Liver (tissue), 9 donors: Measurements from ENCODE around the gene ORC6. TPM values are rescaled to one million over a fixed set of nuclear protein-coding genes. Genes with fewer than 3 reads are reported as not detected.

Experiments
- DNase-seq: peaks from one replicate; pipeline ENCODE4 v3.0.0-alpha.2; 2017; ENCODE audit warnings: low spot score
- H3K27ac ChIP-seq, 2 donors: one replicate each; pipeline ENCODE4 v1.7.0; 2013; ENCODE audit warnings: inconsistent platforms in 2 of 2, low read length in 2 of 2, control low read depth in 1 of 2, low read depth in 1 of 2, mild to moderate bottlenecking in 1 of 2
- H3K27me3 ChIP-seq, 4 donors: one replicate each; pipeline versions ENCODE4 v1.6.1 to v1.7.0; 2013; ENCODE audit warnings: low read length in 3 of 4, inconsistent platforms in 1 of 4, mild to moderate bottlenecking in 1 of 4, moderate library complexity in 1 of 4; ENCODE audit not compliant: control insufficient read depth in 4 of 4, insufficient read depth in 4 of 4
- H3K36me3 ChIP-seq, 4 donors: one replicate each; pipeline versions ENCODE4 v1.6.1 to v1.7.0; 2013; ENCODE audit warnings: low read length in 3 of 4, mild to moderate bottlenecking in 3 of 4, low read depth in 1 of 4, moderate library complexity in 1 of 4; ENCODE audit not compliant: control insufficient read depth in 4 of 4, insufficient read depth in 3 of 4
- H3K4me1 ChIP-seq, 4 donors: one replicate each; pipeline versions ENCODE4 v1.6.1 to v1.7.0; 2013; ENCODE audit warnings: low read length in 3 of 4, mild to moderate bottlenecking in 3 of 4, moderate library complexity in 1 of 4; ENCODE audit not compliant: control insufficient read depth in 4 of 4, insufficient read depth in 4 of 4
- H3K4me3 ChIP-seq, 3 donors: one replicate each; pipeline versions ENCODE4 v1.6.1 to v1.7.0; 2013; ENCODE audit warnings: low read length in 3 of 3, control low read depth in 1 of 3, low read depth in 1 of 3, mild to moderate bottlenecking in 1 of 3
- H3K9ac ChIP-seq, 2 donors: one replicate each; pipeline ENCODE4 v1.7.0; 2013; ENCODE audit warnings: low read length in 2 of 2, mild to moderate bottlenecking in 2 of 2, moderate library complexity in 2 of 2, control low read depth in 1 of 2, low read depth in 1 of 2
- H3K9me3 ChIP-seq, 4 donors: one replicate each; pipeline versions ENCODE4 v1.6.1 to v1.7.0; 2013; ENCODE audit warnings: low read length in 3 of 4; ENCODE audit not compliant: control insufficient read depth in 4 of 4
- CTCF ChIP-seq: fragments of 150-350 bp; IDR thresholded peaks from 2 replicates; pipeline ENCODE4 v1.5.1; 2017; ENCODE audit warnings: improper control_type of control experiment, low read depth, low read length; ENCODE audit not compliant: missing input control
- EGR1 ChIP-seq, 2 donors: IDR thresholded peaks; 2 replicates each; pipeline ENCODE4 v1.6.1; 2016 to 2018; ENCODE audit warnings: antibody characterized with exemption in 2 of 2, low read depth in 2 of 2
- FOXA1 ChIP-seq: IDR thresholded peaks from 2 replicates; pipeline ENCODE4 v1.6.1; 2016; ENCODE audit warnings: antibody characterized with exemption
- FOXA2 ChIP-seq: IDR thresholded peaks from 2 replicates; pipeline ENCODE4 v1.6.1; 2016; ENCODE audit warnings: antibody characterized with exemption
- HNF4A ChIP-seq, 2 donors: conservative IDR thresholded peaks; 2 replicates each; pipeline ENCODE4 v1.6.1; 2016; ENCODE audit warnings: antibody characterized with exemption in 2 of 2, mild to moderate bottlenecking in 2 of 2
- HNF4G ChIP-seq: IDR thresholded peaks from 2 replicates; pipeline ENCODE4 v1.6.1; 2016; ENCODE audit warnings: antibody characterized with exemption
- JUND ChIP-seq, 2 donors: IDR thresholded peaks; 2 replicates each; pipeline ENCODE4 v1.6.1; 2016; ENCODE audit warnings: antibody characterized with exemption in 2 of 2
- NR2F2 ChIP-seq: IDR thresholded peaks from 2 replicates; pipeline ENCODE4 v1.6.1; 2016; ENCODE audit warnings: antibody characterized with exemption
- REST ChIP-seq: IDR thresholded peaks from 2 replicates; pipeline ENCODE4 v1.6.1; 2016; ENCODE audit warnings: antibody characterized with exemption, mild to moderate bottlenecking
- RXRA ChIP-seq, 2 donors: IDR thresholded peaks; 2 replicates each; pipeline ENCODE4 v1.6.1; 2017 to 2018; ENCODE audit warnings: antibody characterized with exemption in 2 of 2, mild to moderate bottlenecking in 1 of 2
- SP1 ChIP-seq: IDR thresholded peaks from 2 replicates; pipeline ENCODE4 v1.6.1; 2018; ENCODE audit warnings: antibody characterized with exemption, mild to moderate bottlenecking
- TAF1 ChIP-seq: conservative IDR thresholded peaks from 2 replicates; pipeline ENCODE4 v1.6.1; 2016; ENCODE audit warnings: antibody characterized with exemption, mild to moderate bottlenecking
- YY1 ChIP-seq: IDR thresholded peaks from 2 replicates; pipeline ENCODE4 v1.6.1; 2016; ENCODE audit warnings: antibody characterized with exemption, mild to moderate bottlenecking
- WGBS: extraction: QIAGEN DNeasy Blood & Tissue Kit; methylation state at CpG from one replicate; pipeline ENCODE4 v1.1.7; 2013; 5-methylcytosine and 5-hydroxymethylcytosine counted together
- polyA plus RNA-seq, 2 donors: library from polyadenylated mRNA; stranded (reverse) in 1 of 2; unstranded in 1 of 2; fragments of 200-250 nt in 1 of 2; fragments of >200 nt in 1 of 2; fragmentation: Nextera tagmentation in 1 of 2; extraction: Ambion mirVana in 1 of 2; gene quantifications; one replicate each; pipeline versions ENCODE4 v1.2.1 to v1.2.3, GENCODE V29; 2013 to 2015
- total RNA-seq, 2 donors: library from RNA; depleted of rRNA; stranded (reverse); fragments of >200 nt; gene quantifications; one replicate each; pipeline ENCODE4 v1.2.3, GENCODE V29; 2014
- TF ChIP-seq, protein P1 (sequence below): IDR thresholded peaks from 2 replicates; pipeline ENCODE4 v1.6.1; 2016; ENCODE audit warnings: antibody characterized with exemption
- TF ChIP-seq, protein P2 (sequence below): IDR thresholded peaks from 2 replicates; pipeline ENCODE4 v1.6.1; 2016; ENCODE audit warnings: antibody characterized with exemption
- TF ChIP-seq, protein P3 (sequence below): IDR thresholded peaks from 2 replicates; pipeline ENCODE4 v1.6.1; 2016; ENCODE audit warnings: antibody characterized with exemption
- donor health status: healthy.
- donor health status: healthy.
- donor health status: healthy.
- donor health status: healthy.
- donor health status: healthy.

ORC6 gene
- total and polyA plus RNA-seq, 4 donors, result 0.56 to 16.8 (median 0.98) TPM

DNA sequence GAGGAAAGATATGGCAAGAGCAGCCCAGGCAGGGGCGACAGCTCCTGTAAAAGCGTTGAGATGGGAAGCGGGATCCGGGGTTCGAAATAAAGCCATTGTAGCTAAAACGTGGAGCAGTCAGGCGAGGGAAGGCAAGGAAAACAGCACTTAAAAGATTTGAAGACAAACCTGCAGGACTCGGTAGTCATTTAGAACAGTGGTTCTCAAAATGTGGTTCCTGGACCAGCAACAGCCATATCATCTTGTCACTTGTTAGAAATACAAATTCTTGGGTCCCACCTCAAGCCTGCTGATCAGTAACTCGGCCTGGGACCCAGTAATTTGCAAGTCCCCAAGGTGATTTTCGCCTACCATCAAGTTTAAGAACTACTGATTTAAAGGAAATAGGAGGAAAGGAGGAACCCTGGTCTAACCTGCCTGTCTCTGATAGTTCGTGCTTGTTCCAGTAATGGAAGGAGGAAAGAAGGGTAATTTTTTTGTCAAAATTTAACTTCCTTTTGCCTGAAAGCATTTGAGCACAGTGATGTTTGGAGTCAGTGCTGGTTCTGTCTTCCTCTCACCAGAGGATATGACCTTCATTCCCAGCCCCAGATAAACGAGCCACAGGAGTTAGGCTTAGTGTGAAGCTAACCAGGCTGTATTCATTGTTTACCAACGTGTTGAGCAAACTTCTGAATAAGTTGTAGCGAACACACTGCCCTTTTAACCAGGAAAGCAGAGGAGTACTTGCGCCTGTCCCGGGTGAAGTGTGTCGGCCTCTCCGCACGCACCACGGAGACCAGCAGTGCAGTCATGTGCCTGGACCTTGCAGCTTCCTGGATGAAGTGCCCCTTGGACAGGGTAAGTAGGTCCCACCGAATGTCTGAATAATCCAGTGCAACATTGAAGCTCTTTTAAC, 1.1 kb downstream of the ORC6 start:
- Histone ChIP-seq H3K27me3 (no peaks in the 10 kb centered on the region), H3K27ac (no peak overlapping the region), H3K9me3 (no peaks in the 10 kb centered on the region), H3K4me1 (peaks cover 4 to 29% (median 23%) of the 10 kb centered on the region in 4 donors), H3K36me3 (no peaks in the 10 kb centered on the region), H3K9ac (no peak overlapping the region), H3K4me3 (peak overlapping the region; percentile 12 to 88 (median 70))
- TF ChIP-seq SP1 (peak; percentile 23), FOXA1 (no peak), FOXA2 (no peak), EGR1 (IDR thresholded peaks at IDR 0.05; ENCODE audit: low read depth in 2 of 2) (no peak), NR2F2 (no peak), JUND (IDR thresholded peaks at IDR 0.05) (no peak), CTCF (no peak)
- 13% methylated on average over 21 of the region's 21 CpGs for WGBS
- DNase-seq, result no peak

GRCh38 chr16:46691726-46692125, 2.3 kb downstream of the ORC6 start:
- no peak overlapping the region for H3K4me3 ChIP-seq
- no peak for DNase-seq
- no peaks in the 10 kb centered on the region for H3K36me3 ChIP-seq
- no peak for TF ChIP-seq NR2F2
- no peak for TF ChIP-seq EGR1 (IDR thresholded peaks at IDR 0.05; ENCODE audit: low read depth in 2 of 2)
- TF ChIP-seq FOXA2, result no peak
- TF ChIP-seq YY1, result no peak
- no peak for TF ChIP-seq HNF4A (conservative IDR thresholded peaks at IDR 0.05)
- H3K9me3 ChIP-seq, result no peaks in the 10 kb centered on the region
- H3K27me3 ChIP-seq, result no peaks in the 10 kb centered on the region
- H3K27ac ChIP-seq, result no peak overlapping the region
- WGBS, result 72% methylated on average over 4 of the region's 4 CpGs
- no peak overlapping the region for H3K9ac ChIP-seq
- H3K4me1 ChIP-seq, result peaks cover 4 to 29% (median 23%) of the 10 kb centered on the region in 4 donors

DNA sequence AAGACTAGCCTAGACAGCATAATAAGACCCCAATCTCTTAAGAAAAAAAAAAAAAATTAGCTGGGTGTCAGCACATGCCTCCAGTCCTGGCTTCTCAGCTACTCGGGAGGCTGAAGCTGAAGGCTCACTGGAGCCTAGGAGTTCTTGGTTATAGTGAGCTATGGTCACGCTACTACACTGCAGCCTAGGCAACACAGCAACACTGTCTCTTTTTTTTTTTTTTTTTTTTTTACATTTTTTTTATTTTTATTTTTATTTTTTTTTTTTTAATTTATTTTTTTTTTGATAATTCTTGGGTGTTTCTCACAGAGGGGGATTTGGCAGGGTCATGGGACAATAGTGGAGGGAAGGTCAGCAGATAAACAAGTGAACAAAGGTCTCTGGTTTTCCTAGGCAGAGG, 4.1 kb downstream of the ORC6 start:
- H3K9me3 ChIP-seq, result no peaks in the 10 kb centered on the region
- no peaks in the 10 kb centered on the region for H3K27me3 ChIP-seq
- H3K36me3 ChIP-seq, result no peaks in the 10 kb centered on the region
- DNase-seq, result no peak
- H3K4me1 ChIP-seq, result peaks cover 4 to 15% (median 12%) of the 10 kb centered on the region in 4 donors
- no peak overlapping the region for H3K4me3 ChIP-seq
- no peak overlapping the region for H3K27ac ChIP-seq
- 99% methylated on average over 2 of the region's 2 CpGs for WGBS
- H3K9ac ChIP-seq, result no peak overlapping the region
- TF ChIP-seq YY1, result no peak
- TF ChIP-seq JUND (IDR thresholded peaks at IDR 0.05), result no peak
- TF ChIP-seq, protein P1, sequence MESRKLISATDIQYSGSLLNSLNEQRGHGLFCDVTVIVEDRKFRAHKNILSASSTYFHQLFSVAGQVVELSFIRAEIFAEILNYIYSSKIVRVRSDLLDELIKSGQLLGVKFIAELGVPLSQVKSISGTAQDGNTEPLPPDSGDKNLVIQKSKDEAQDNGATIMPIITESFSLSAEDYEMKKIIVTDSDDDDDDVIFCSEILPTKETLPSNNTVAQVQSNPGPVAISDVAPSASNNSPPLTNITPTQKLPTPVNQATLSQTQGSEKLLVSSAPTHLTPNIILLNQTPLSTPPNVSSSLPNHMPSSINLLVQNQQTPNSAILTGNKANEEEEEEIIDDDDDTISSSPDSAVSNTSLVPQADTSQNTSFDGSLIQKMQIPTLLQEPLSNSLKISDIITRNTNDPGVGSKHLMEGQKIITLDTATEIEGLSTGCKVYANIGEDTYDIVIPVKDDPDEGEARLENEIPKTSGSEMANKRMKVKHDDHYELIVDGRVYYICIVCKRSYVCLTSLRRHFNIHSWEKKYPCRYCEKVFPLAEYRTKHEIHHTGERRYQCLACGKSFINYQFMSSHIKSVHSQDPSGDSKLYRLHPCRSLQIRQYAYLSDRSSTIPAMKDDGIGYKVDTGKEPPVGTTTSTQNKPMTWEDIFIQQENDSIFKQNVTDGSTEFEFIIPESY, result no peak
- TF ChIP-seq CTCF, result no peak
- no peak for TF ChIP-seq HNF4A (conservative IDR thresholded peaks at IDR 0.05)
- TF ChIP-seq FOXA1, result no peak
- TF ChIP-seq TAF1, result no peak
- no peak for TF ChIP-seq RXRA (IDR thresholded peaks at IDR 0.05)
- no peak for TF ChIP-seq NR2F2
- TF ChIP-seq HNF4G, result no peak
- TF ChIP-seq, protein P2, sequence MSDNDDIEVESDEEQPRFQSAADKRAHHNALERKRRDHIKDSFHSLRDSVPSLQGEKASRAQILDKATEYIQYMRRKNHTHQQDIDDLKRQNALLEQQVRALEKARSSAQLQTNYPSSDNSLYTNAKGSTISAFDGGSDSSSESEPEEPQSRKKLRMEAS, result no peak
- TF ChIP-seq, protein P3, sequence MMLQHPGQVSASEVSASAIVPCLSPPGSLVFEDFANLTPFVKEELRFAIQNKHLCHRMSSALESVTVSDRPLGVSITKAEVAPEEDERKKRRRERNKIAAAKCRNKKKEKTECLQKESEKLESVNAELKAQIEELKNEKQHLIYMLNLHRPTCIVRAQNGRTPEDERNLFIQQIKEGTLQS, result no peak
- no peak for TF ChIP-seq FOXA2
- no peak for TF ChIP-seq REST
- no peak for TF ChIP-seq EGR1 (IDR thresholded peaks at IDR 0.05; ENCODE audit: low read depth in 2 of 2)
